Measurements from ENCODE around the gene KRT73.

Gene KRT73

DNA sequence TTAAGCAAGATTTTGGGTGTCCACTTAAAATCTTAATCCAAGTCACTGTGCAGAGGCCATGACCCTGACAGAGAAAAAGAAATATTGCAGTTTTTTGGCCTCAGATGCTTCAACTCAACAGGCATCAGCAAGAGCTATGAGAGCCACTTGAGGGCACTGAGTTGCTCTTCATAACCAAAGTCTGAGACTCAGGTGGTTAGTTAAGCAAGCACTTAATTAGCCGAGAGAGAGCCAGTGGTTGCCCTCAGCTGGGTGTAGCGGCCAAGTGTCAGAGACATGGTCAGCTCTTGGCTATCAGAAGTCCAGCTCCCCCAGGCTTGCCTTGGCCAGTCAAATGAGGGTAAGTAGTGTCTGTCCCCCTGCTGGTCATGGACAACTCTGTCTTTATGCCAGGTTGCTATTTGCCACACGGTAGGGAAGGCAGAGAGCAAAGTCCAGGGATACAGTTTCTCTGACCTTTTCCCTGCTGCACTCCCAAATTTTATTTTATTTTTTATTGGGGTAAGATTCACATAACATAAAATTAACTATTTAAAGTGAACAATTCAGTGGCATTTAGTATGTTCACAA, 56.4 kb downstream of the KRT73 start:
- no peak for DNase-seq

DNA sequence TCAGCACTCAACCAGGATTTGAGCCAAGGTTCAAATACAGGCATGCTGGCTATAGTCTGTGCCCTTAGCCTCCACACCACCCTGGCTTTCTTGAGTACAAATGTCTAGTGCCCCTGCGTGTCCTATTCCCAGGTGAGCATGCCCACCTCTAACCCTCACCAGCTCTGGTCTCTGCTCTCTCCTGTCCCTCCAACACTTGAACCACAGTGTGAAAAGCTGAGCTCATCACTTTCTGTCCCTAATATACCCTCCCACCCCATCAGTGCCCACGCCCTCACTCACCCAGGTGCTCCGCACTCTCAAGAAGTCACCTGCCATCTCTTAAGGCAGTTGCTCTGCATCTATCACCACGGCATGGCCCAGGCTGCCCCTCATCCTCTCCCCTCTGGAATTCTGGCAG, 58.4 kb downstream of the KRT73 start:
- no peak for DNase-seq

DNA sequence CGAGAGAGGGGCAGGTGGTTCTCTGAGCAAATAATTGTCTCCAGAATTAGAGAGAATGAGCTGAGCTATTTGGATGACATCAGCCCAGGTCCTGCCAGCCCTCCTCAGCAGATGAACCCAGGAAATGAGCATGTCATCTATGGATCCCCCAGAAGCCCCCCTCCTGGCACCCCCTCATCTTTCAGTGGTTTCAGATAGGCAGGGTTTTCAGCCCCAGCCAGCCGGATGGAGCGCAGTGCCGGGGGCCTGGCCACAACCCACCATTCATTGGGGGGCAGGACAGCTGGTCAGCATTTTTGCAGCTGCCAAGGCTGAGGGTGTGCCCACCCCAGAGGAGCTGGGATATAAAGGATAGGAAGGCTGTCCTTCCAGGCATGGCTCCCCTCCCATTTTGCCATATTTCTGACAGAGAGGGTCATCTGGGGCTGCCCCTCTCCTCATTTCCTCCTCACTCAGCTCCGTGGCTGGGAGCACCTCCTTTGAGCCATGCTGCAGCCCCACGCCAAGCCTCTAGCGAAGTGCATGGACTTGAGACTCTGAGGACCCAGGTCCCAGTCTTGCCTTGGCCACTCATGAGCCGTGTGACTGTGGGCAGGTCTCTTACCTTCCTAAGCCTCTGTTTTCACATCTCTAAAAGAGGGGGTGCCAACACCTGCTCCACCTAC, 59.4 kb downstream of the KRT73 start:
- DNase-seq: no peak

Measured in midbrain (tissue), 1 donor.